Amniotic stem cell (primary cell): ENCODE results near the gene KRTAP4-3.
"Not testable (repeated sequence)": the region's sequence is repeated elsewhere in the genome, so short reads cannot be mapped to it uniquely, and the experiment has no call there.

ENCODE experiments used
- DNase-seq: peaks from one replicate; lab custom pipeline; 2025; lab: John Stamatoyannopoulos, UW

KRTAP4-3 gene

GRCh38 chr17:41151525-41151924, 16.5 kb downstream of the KRTAP4-3 start:
- no peak for DNase-seq

- DNase-seq: no peak
Measured at GRCh38 chr17:41150026-41150425, 18.0 kb downstream of the KRTAP4-3 start.

- DNase-seq: no peak
Measured at GRCh38 chr17:41149652-41149985, 18.4 kb downstream of the KRTAP4-3 start, which contains the start of gene KRTAP4-5. Gene KRTAP4-5 (minus strand): TSS chr17:41149825. CDS start chr17:41149767, 58 bp downstream.

GRCh38 chr17:41148971-41149651, 18.9 kb downstream of the KRTAP4-3 start:
- DNase-seq: not testable (repeated sequence)

- no peak for DNase-seq
Measured at GRCh38 chr17:41147531-41148204, 20.4 kb downstream of the KRTAP4-3 start.

GRCh38 chr17:41145261-41145660, 22.8 kb downstream of the KRTAP4-3 start:
- no peak for DNase-seq

- no peak for DNase-seq
Measured at GRCh38 chr17:41144846-41145245, 23.2 kb downstream of the KRTAP4-3 start.

- DNase-seq: no peak
Measured at GRCh38 chr17:41141361-41141760, 26.7 kb downstream of the KRTAP4-3 start.

GRCh38 chr17:41140360-41141131, 27.5 kb downstream of the KRTAP4-3 start, which contains the start of gene KRTAP4-6:
Gene KRTAP4-6 (minus strand): TSS chr17:41140544. CDS start chr17:41140487, 57 bp downstream.
- peak; percentile 21 for DNase-seq

- DNase-seq: not testable (repeated sequence)
Measured at GRCh38 chr17:41139865-41140264, 28.2 kb downstream of the KRTAP4-3 start.

GRCh38 chr17:41133880-41134735, 33.9 kb downstream of the KRTAP4-3 start:
- DNase-seq: no peak

- no peak for DNase-seq
Measured at GRCh38 chr17:41131979-41132378, 36.0 kb downstream of the KRTAP4-3 start.

- DNase-seq: no peak
Measured at GRCh38 chr17:41127371-41127770, 40.6 kb downstream of the KRTAP4-3 start.

GRCh38 chr17:41126412-41126811, 41.6 kb downstream of the KRTAP4-3 start:
- DNase-seq: no peak

GRCh38 chr17:41125064-41125463, 43.0 kb downstream of the KRTAP4-3 start:
- no peak for DNase-seq

- not testable (repeated sequence) for DNase-seq
Measured at GRCh38 chr17:41123991-41124371, 44.0 kb downstream of the KRTAP4-3 start, which contains the start of gene KRTAP4-12. Gene KRTAP4-12 (minus strand): TSS chr17:41124182. CDS start chr17:41124122, 60 bp downstream.

GRCh38 chr17:41123292-41123990, 44.6 kb downstream of the KRTAP4-3 start:
- DNase-seq: not testable (repeated sequence)

- no peak for DNase-seq
Measured at GRCh38 chr17:41121742-41122141, 46.3 kb downstream of the KRTAP4-3 start.

GRCh38 chr17:41119696-41120690, 48.0 kb downstream of the KRTAP4-3 start:
- peak; percentile 18 for DNase-seq

GRCh38 chr17:41118721-41119120, 49.3 kb downstream of the KRTAP4-3 start:
- DNase-seq: peak; percentile 29
